GM23338 (cell line): Measurements from ENCODE around the gene BTBD9.

Source experiments
- CREB1 ChIP-seq: fragments of 250-450 bp; sonication (Bioruptor Pico); IDR thresholded peaks from 2 replicates; pipeline ENCODE4 v1.5.0; 2020; ENCODE audit warnings: low read depth, mild to moderate bottlenecking, moderate library complexity
- EZH2 ChIP-seq: fragments of 200-600 bp; sonication (generic); IDR thresholded peaks from one replicate; pipeline ENCODE4 v1.8.0; 2017; ENCODE audit warnings: antibody characterized with exemption, mild to moderate bottlenecking, low read depth; ENCODE audit not compliant: unreplicated experiment
- EZH2phosphoT487 ChIP-seq: fragments of 200-600 bp; sonication (generic); IDR thresholded peaks from one replicate; pipeline ENCODE4 v1.8.1; 2018; ENCODE audit warnings: antibody characterized with exemption; ENCODE audit not compliant: unreplicated experiment
- JUNB ChIP-seq: IDR thresholded peaks from one replicate; pipeline ENCODE4 v1.6.1; 2016; ENCODE audit warnings: antibody characterized with exemption; ENCODE audit not compliant: unreplicated experiment
- NANOG ChIP-seq: IDR thresholded peaks from 2 replicates; pipeline ENCODE4 v1.6.1; 2016; ENCODE audit warnings: antibody characterized with exemption, borderline replicate concordance
- POLR2AphosphoS5 ChIP-seq: IDR thresholded peaks from 2 replicates; pipeline ENCODE4 v1.6.1; 2016; ENCODE audit warnings: antibody characterized with exemption, low read depth
- ZNF114 ChIP-seq: fragments of 250-450 bp; sonication (Bioruptor Pico); IDR thresholded peaks from 2 replicates; pipeline ENCODE4 v1.5.0; 2020; ENCODE audit warnings: mild to moderate bottlenecking, moderate library complexity
- TF ChIP-seq, protein P1 (sequence below), 2 experiments: fragments of 200-600 bp in 1 of 2; sonication (generic) in 1 of 2; conservative IDR thresholded peaks; 2 replicates each; pipeline versions ENCODE4 v1.5.1 to v1.6.1; 2016 to 2017; ENCODE audit warnings: antibody characterized with exemption in 2 of 2, low read depth in 2 of 2, mild to moderate bottlenecking in 2 of 2, moderate library complexity in 1 of 2
- TF ChIP-seq, protein P2 (sequence below): IDR thresholded peaks from one replicate; pipeline ENCODE4 v1.6.1; 2018; ENCODE audit warnings: antibody characterized with exemption; ENCODE audit not compliant: unreplicated experiment

- TF ChIP-seq POLR2AphosphoS5 (no peak), EZH2 (no peak), NANOG (no peak), EZH2phosphoT487 (no peak), CREB1 (no peak), JUNB (no peak), ZNF114 (CRISPR knock-in tag) (no peak)
- TF ChIP-seq, protein P1, sequence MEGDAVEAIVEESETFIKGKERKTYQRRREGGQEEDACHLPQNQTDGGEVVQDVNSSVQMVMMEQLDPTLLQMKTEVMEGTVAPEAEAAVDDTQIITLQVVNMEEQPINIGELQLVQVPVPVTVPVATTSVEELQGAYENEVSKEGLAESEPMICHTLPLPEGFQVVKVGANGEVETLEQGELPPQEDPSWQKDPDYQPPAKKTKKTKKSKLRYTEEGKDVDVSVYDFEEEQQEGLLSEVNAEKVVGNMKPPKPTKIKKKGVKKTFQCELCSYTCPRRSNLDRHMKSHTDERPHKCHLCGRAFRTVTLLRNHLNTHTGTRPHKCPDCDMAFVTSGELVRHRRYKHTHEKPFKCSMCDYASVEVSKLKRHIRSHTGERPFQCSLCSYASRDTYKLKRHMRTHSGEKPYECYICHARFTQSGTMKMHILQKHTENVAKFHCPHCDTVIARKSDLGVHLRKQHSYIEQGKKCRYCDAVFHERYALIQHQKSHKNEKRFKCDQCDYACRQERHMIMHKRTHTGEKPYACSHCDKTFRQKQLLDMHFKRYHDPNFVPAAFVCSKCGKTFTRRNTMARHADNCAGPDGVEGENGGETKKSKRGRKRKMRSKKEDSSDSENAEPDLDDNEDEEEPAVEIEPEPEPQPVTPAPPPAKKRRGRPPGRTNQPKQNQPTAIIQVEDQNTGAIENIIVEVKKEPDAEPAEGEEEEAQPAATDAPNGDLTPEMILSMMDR (conservative IDR thresholded peaks at IDR 0.05; ENCODE audit: low read depth in 2 of 2): no peak
- TF ChIP-seq, protein P2, sequence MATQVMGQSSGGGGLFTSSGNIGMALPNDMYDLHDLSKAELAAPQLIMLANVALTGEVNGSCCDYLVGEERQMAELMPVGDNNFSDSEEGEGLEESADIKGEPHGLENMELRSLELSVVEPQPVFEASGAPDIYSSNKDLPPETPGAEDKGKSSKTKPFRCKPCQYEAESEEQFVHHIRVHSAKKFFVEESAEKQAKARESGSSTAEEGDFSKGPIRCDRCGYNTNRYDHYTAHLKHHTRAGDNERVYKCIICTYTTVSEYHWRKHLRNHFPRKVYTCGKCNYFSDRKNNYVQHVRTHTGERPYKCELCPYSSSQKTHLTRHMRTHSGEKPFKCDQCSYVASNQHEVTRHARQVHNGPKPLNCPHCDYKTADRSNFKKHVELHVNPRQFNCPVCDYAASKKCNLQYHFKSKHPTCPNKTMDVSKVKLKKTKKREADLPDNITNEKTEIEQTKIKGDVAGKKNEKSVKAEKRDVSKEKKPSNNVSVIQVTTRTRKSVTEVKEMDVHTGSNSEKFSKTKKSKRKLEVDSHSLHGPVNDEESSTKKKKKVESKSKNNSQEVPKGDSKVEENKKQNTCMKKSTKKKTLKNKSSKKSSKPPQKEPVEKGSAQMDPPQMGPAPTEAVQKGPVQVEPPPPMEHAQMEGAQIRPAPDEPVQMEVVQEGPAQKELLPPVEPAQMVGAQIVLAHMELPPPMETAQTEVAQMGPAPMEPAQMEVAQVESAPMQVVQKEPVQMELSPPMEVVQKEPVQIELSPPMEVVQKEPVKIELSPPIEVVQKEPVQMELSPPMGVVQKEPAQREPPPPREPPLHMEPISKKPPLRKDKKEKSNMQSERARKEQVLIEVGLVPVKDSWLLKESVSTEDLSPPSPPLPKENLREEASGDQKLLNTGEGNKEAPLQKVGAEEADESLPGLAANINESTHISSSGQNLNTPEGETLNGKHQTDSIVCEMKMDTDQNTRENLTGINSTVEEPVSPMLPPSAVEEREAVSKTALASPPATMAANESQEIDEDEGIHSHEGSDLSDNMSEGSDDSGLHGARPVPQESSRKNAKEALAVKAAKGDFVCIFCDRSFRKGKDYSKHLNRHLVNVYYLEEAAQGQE: no peak
Observed at GRCh38 chr6:38646166-38646878, 6.6 kb upstream of the BTBD9 start.
